GM12865 (cell line): Measurements from ENCODE around the gene GLE1.

Experiments used
- DNase-seq: peaks from one replicate; pipeline ENCODE4 v3.0.0; 2010; ENCODE audit warnings: low read depth
- H3K4me3 ChIP-seq: 2 replicates; pipeline ENCODE4 v1.5.1; 2011; ENCODE audit warnings: mild to moderate bottlenecking, low read depth, low read length, control low read depth
- TF ChIP-seq, protein P1 (sequence below): IDR thresholded peaks from 2 replicates; pipeline ENCODE4 v1.5.1; 2011; ENCODE audit warnings: low read length, control low read depth, low read depth, inconsistent platforms; ENCODE audit not compliant: insufficient read depth; ENCODE audit errors: missing control alignments

GLE1 gene

DNA sequence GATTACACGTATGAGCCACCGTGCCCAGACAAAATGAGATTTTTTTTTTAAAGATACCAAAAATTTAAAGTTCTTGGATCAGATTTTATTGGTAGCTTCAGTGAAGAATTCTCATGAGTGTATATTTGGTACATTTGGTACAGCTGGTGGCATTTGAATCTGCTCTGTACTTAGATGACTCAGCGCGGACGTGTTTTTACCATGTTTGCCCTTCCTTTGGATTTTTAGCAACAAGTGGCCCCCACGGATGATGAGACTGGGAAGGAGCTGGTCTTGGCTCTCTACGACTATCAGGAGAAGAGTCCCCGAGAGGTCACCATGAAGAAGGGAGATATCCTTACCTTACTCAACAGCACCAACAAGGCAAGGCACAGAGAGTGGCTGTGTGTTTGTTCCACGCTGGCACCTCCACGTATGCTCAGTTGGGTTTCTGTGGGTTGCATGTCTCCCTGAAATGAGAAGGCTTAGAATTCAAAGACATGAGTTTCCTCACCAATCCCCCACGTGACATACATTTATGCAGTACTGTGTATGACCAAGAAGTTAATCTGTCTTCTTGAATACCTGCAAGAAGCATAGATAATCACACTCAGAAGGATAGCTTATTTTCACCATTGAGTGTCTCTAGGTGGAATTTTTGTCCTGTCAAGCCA lies 84.2 kb downstream of the GLE1 start:
- TF ChIP-seq, protein P1, sequence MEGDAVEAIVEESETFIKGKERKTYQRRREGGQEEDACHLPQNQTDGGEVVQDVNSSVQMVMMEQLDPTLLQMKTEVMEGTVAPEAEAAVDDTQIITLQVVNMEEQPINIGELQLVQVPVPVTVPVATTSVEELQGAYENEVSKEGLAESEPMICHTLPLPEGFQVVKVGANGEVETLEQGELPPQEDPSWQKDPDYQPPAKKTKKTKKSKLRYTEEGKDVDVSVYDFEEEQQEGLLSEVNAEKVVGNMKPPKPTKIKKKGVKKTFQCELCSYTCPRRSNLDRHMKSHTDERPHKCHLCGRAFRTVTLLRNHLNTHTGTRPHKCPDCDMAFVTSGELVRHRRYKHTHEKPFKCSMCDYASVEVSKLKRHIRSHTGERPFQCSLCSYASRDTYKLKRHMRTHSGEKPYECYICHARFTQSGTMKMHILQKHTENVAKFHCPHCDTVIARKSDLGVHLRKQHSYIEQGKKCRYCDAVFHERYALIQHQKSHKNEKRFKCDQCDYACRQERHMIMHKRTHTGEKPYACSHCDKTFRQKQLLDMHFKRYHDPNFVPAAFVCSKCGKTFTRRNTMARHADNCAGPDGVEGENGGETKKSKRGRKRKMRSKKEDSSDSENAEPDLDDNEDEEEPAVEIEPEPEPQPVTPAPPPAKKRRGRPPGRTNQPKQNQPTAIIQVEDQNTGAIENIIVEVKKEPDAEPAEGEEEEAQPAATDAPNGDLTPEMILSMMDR, result no peak
- no peak for DNase-seq
- H3K4me3 ChIP-seq, result no peak overlapping the region
